Natural killer cell (primary cell): Measurements from ENCODE around the gene ACSS1. TPM values are rescaled to one million over a fixed set of nuclear protein-coding genes. Genes with fewer than 3 reads are reported as not detected.

Source experiments
- ATAC-seq, 3 donors: fragments of 150-1000 bp in 2 of 3; fragments of 200-7000 bp in 1 of 3; cut with Tn5 transposase; 1 replicate in 1 of 3; 2 replicates in 2 of 3; pipeline ENCODE4 v1.10.0; 2021; ENCODE audit warnings: mild to moderate bottlenecking in 2 of 3, moderate library complexity in 2 of 3
- DNase-seq, 2 donors: peaks; one replicate each; pipeline versions ENCODE4 v3.0.0 to v3.0.0-alpha.2; 2013 to 2021; ENCODE audit warnings: mixed read lengths in 1 of 2
- H3K27ac ChIP-seq: one replicate; pipeline ENCODE4 v1.5.1; 2013; ENCODE audit warnings: mild to moderate bottlenecking, low read length
- H3K27me3 ChIP-seq: one replicate; pipeline ENCODE4 v1.6.1; 2013; ENCODE audit warnings: low read length; ENCODE audit not compliant: control insufficient read depth, insufficient read depth
- H3K36me3 ChIP-seq: one replicate; pipeline ENCODE4 v1.6.1; 2013; ENCODE audit warnings: low read length; ENCODE audit not compliant: control insufficient read depth, insufficient read depth
- H3K4me1 ChIP-seq: one replicate; pipeline ENCODE4 v1.6.1; 2013; ENCODE audit warnings: low read length; ENCODE audit not compliant: control insufficient read depth, insufficient read depth
- H3K4me3 ChIP-seq: one replicate; pipeline ENCODE4 v1.5.1; 2013; ENCODE audit warnings: low read length
- H3K9me3 ChIP-seq: one replicate; pipeline ENCODE4 v1.6.1; 2013; ENCODE audit warnings: low read length; ENCODE audit not compliant: control insufficient read depth, insufficient read depth
- H3K27ac Mint-ChIP-seq, 2 donors: one replicate each; pipeline ENCODE4 v1.8.0; 2022; ENCODE audit warnings: mild to moderate bottlenecking in 2 of 2, mixed read lengths in 2 of 2, moderate library complexity in 1 of 2
- H3K27me3 Mint-ChIP-seq, 2 donors: one replicate each; pipeline ENCODE4 v1.8.0; 2022; ENCODE audit warnings: low read depth in 2 of 2, mixed read lengths in 2 of 2
- H3K36me3 Mint-ChIP-seq: one replicate; pipeline ENCODE4 v1.8.0; 2022; ENCODE audit warnings: mixed read lengths
- H3K4me1 Mint-ChIP-seq, 2 donors: one replicate each; pipeline ENCODE4 v1.8.0; 2022; ENCODE audit warnings: mixed read lengths in 2 of 2
- H3K4me3 Mint-ChIP-seq: one replicate; pipeline ENCODE4 v1.8.0; 2022; ENCODE audit warnings: mild to moderate bottlenecking, moderate library complexity, mixed read lengths
- H3K9me3 Mint-ChIP-seq, 2 donors: one replicate each; pipeline ENCODE4 v1.8.0; 2022; ENCODE audit warnings: mixed read lengths in 2 of 2
- whole genome bisulfite sequencing: methylation state at CpG from one replicate; pipeline ENCODE4 v1.1.7; 2013; ENCODE audit warnings: missing lambda C conversion rate; ENCODE audit not compliant: insufficient coverage; 5-methylcytosine and 5-hydroxymethylcytosine counted together
- intact Hi-C: fragments of 100-400 bp; cut with micrococcal nuclease; formaldehyde crosslinking; loops from one replicate; pipeline ENCODE4 v1.14.2; 2022
- total RNA-seq, 4 donors: library from RNA; stranded (reverse); fragments of 120-200 nt in 1 of 4; gene quantifications; one replicate each; pipeline versions ENCODE4 v1.2.3 to v1.2.4, GENCODE V29; 2013 to 2022
- TF ChIP-seq, protein P1 (sequence below): fragments of 200-600 bp; IDR thresholded peaks from one replicate; pipeline ENCODE4 v1.8.0; 2022; ENCODE audit warnings: antibody characterized with exemption

Gene ACSS1
- total RNA-seq, 3 donors from 2014 or later (not counting 1 experiment from before 2014, with no cell fraction given): 46.3 to 67.4 (median 57.4) TPM

DNA sequence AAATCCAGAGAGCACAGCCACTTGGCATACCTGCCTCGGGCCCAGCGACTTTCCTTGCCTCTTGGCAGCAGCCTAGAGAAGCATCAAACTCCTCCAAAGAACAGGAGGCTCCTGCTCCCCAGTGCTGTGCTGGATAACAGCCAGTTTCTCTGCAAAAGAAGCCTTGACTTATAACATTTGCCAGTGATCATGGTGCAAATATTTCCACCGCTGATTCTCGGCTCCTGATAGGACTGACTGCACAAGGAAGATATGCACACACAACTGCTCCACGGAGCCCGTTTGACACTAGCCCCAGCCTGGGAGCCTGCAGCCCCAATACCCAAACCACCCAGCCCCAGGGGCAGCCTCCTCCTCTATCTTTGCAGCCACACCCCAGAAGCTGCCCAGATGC lies 17.5 kb downstream of the ACSS1 start:
- Histone ChIP-seq H3K27me3 (no peaks in the 10 kb centered on the region), H3K36me3 (peaks cover 10% of the 10 kb centered on the region), H3K27ac (no peak overlapping the region), H3K9me3 (no peaks in the 10 kb centered on the region), H3K4me1 (peaks cover 76% of the 10 kb centered on the region), H3K4me3 (no peak overlapping the region)
- DNase-seq: no peak
- no peak for ATAC-seq
- H3K4me1 Mint-ChIP-seq: peaks cover 53 to 64% of the 10 kb centered on the region in 2 donors
- TF ChIP-seq, protein P1, sequence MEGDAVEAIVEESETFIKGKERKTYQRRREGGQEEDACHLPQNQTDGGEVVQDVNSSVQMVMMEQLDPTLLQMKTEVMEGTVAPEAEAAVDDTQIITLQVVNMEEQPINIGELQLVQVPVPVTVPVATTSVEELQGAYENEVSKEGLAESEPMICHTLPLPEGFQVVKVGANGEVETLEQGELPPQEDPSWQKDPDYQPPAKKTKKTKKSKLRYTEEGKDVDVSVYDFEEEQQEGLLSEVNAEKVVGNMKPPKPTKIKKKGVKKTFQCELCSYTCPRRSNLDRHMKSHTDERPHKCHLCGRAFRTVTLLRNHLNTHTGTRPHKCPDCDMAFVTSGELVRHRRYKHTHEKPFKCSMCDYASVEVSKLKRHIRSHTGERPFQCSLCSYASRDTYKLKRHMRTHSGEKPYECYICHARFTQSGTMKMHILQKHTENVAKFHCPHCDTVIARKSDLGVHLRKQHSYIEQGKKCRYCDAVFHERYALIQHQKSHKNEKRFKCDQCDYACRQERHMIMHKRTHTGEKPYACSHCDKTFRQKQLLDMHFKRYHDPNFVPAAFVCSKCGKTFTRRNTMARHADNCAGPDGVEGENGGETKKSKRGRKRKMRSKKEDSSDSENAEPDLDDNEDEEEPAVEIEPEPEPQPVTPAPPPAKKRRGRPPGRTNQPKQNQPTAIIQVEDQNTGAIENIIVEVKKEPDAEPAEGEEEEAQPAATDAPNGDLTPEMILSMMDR: no peak
- no peaks in the 10 kb centered on the region for H3K36me3 Mint-ChIP-seq
- H3K27me3 Mint-ChIP-seq: no peaks in the 10 kb centered on the region
- H3K4me3 Mint-ChIP-seq: no peak overlapping the region
- no peaks in the 10 kb centered on the region for H3K9me3 Mint-ChIP-seq
- intact Hi-C loops: no loop called here
- 91% methylated on average over 6 of the region's 6 CpGs for WGBS
- peak overlapping the region; percentile 53 to 96 for H3K27ac Mint-ChIP-seq

- Histone ChIP-seq H3K27me3 (no peaks in the 10 kb centered on the region), H3K27ac (no peak overlapping the region), H3K4me1 (peaks cover 77% of the 10 kb centered on the region), H3K36me3 (peaks cover 7% of the 10 kb centered on the region), H3K9me3 (no peaks in the 10 kb centered on the region), H3K4me3 (no peak overlapping the region)
- Mint-ChIP-seq H3K36me3 (no peaks in the 10 kb centered on the region), H3K27ac (peak overlapping the region; percentile 53 to 96), H3K9me3 (no peaks in the 10 kb centered on the region), H3K4me3 (no peak overlapping the region), H3K27me3 (no peaks in the 10 kb centered on the region), H3K4me1 (peaks cover 55 to 66% of the 10 kb centered on the region in 2 donors)
- WGBS: 83% methylated on average over 9 of the region's 9 CpGs
- no peak for ATAC-seq
- TF ChIP-seq, protein P1: no peak
- intact Hi-C loops: no loop called here
- no peak for DNase-seq
These were observed 18.1 kb downstream of the ACSS1 start for GRCh38 chr20:25039697-25040437.

- Mint-ChIP-seq H3K4me1 (peaks cover 56 to 71% of the 10 kb centered on the region in 2 donors), H3K27me3 (no peaks in the 10 kb centered on the region), H3K36me3 (no peaks in the 10 kb centered on the region), H3K4me3 (no peak overlapping the region), H3K9me3 (no peaks in the 10 kb centered on the region), H3K27ac (peak overlapping the region; percentile 3 to 80)
- ATAC-seq (no peak), DNase-seq (no peak)
- peaks cover 73% of the 10 kb centered on the region for H3K4me1 ChIP-seq
- H3K4me3 ChIP-seq: no peak overlapping the region
- no peaks in the 10 kb centered on the region for H3K27me3 ChIP-seq
- H3K27ac ChIP-seq: no peak overlapping the region
- WGBS: 95% methylated on average over 6 of the region's 6 CpGs
- no peaks in the 10 kb centered on the region for H3K9me3 ChIP-seq
- intact Hi-C loops: no loop called here
- TF ChIP-seq, protein P1: no peak
- peaks cover 7% of the 10 kb centered on the region for H3K36me3 ChIP-seq
These were observed 19.3 kb downstream of the ACSS1 start for GRCh38 chr20:25038591-25039015.

GRCh38 chr20:25038103-25038410 lies 19.9 kb downstream of the ACSS1 start:
- WGBS: 74% methylated on average over 3 of the region's 3 CpGs
- Mint-ChIP-seq H3K9me3 (no peaks in the 10 kb centered on the region), H3K27ac (peak overlapping the region; percentile 3 to 80), H3K36me3 (no peaks in the 10 kb centered on the region), H3K4me3 (peak overlapping the region; percentile 32), H3K27me3 (no peaks in the 10 kb centered on the region), H3K4me1 (peaks cover 57 to 69% of the 10 kb centered on the region in 2 donors)
- Histone ChIP-seq H3K4me3 (no peak overlapping the region), H3K27ac (peak overlapping the region; percentile 15), H3K27me3 (no peaks in the 10 kb centered on the region), H3K36me3 (peaks cover 7% of the 10 kb centered on the region), H3K9me3 (no peaks in the 10 kb centered on the region), H3K4me1 (peaks cover 67% of the 10 kb centered on the region)
- TF ChIP-seq, protein P1: no peak
- DNase-seq (no peak), ATAC-seq (no peak)
- intact Hi-C loops: no loop called here
